Posterior vena cava (tissue), 2 donors: ENCODE data around the gene GABBR2. TPM values are rescaled to one million over a fixed set of nuclear protein-coding genes. Genes with fewer than 3 reads are reported as not detected.

ENCODE experiments used
- DNase-seq: peaks from one replicate; pipeline ENCODE4 v3.0.0-alpha.2; 2020; ENCODE audit warnings: low spot score
- intact Hi-C, 2 donors: fragments of 100-400 bp; cut with DNase I; formaldehyde crosslinking; loops; one replicate each; pipeline versions ENCODE4 v1.14.1 to v1.14.2; 2022 to 2023
- total RNA-seq, 2 donors: library from RNA; stranded (reverse); fragmentation: NEBNext Ultra II Directional; extraction: Animal tissue kit (Norgen Biotek cat#: 25700); gene quantifications; one replicate each; pipeline ENCODE4 v1.2.1, GENCODE V29; 2021
- donor health status: DM: yes; HTN: yes; CAD: no.
- donor health status: DM: yes; HTN: yes; CAD: no.

Gene GABBR2
- total RNA-seq, 2 donors from 2014 or later: not detected

DNA sequence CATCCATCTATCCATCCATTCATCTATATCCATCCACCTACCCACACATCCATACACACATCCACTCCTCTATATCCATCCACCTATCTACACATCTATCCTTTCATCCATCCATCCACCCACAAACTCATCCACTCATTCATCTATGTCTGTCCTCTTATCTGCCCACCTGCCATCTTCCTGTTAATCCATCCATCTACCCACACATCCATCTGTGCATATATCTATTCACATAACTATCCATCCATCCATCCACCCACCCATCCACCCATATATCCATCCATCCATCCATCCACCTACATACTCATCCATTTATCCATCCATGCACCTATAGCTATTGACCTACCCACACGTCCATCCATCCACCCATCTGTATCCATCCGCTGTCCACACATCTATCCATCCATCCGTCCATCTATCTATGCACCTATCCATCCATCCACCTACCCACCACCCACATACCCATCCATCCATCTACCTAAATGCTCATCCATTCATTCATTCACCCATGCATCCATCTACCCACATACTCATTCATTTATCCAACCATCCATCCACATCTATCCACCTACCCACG lies 271.2 kb downstream of the GABBR2 start:
- intact Hi-C loops: no loop called here
- no peak for DNase-seq

DNA sequence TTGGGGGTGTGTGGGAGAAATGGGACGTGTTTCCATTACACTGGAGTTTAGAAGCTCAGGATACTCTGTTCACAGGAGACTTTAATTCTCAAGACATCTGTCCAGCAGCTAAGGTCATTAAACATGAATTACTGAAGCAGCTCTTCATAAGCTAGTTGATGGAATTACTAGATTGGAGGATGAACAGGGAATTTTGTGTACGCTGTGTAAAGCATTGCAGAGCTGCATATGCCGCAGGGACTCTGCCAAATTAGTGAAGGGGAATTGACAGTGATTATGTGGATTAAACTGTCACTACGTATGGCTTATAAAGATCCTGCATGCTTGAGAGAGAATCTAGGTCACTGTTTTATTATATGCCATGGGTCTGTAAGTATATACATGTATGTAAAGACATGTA lies 275.8 kb downstream of the GABBR2 start:
- no peak for DNase-seq
- intact Hi-C loops: loop anchor here in 1 of 2 donors (2.0 kb wide), 1 partner anchor 54 kb away; no protein-coding TSS in a partner anchor

DNA sequence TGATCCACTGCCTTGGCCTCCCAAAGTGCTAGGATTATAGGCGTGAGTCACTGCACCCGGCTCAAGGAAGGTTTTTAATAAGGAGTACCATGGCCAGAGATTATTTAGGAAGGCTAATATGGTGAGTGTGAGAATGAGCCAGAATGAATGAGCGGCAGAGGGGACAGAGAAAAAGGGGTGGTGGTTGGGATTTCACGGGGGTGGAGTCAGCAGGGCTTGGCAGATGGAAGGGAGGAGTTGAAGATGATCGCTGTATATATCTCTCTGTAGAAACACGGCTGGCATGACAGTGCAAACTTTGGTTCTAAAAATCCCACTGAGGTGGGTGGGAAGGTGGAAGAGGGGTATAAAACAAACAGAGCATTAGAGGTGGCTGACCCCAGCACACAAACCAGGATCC lies 276.6 kb downstream of the GABBR2 start:
- intact Hi-C loops: loop anchor here in 1 of 2 donors (2.0 kb wide), 1 partner anchor 53 kb away; no protein-coding TSS in a partner anchor
- DNase-seq: no peak

DNA sequence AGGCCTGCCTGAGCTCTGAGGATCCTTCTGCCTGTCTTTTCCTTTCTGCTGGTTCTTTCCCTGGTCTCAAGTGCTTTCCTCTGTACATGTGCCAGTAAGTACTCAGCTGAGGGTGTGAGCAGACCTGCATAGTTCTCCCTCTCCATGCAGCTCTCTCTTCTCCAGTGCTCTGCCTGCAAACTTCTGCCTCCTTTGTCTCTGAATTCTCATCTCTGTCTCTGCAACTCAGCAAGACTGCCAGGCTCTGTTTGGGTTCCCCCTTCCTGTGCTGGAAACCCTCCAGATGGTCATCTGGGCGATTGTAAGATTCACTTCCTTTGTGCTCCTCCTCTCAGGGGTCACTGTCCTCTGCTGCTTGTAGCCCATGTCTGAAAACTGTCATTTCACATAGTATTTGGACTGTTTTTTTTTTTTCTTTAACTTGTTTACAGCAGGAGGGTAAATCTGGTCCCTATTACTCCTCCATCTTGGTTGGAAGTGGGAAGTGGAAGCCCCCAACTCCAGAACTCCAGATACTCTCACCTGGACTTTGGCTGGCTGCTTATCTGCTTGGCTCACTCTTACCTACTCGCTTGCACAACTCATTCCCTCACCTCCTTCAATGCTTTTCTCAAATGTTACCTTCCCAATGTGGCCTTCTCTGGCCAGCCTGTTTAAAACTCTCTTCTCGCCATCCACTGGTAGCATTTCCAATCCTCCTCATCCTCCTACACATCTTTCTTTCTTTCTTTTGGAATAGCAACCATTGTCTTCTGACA lies 278.0 kb downstream of the GABBR2 start:
- intact Hi-C loops: no loop called here
- no peak for DNase-seq

DNA sequence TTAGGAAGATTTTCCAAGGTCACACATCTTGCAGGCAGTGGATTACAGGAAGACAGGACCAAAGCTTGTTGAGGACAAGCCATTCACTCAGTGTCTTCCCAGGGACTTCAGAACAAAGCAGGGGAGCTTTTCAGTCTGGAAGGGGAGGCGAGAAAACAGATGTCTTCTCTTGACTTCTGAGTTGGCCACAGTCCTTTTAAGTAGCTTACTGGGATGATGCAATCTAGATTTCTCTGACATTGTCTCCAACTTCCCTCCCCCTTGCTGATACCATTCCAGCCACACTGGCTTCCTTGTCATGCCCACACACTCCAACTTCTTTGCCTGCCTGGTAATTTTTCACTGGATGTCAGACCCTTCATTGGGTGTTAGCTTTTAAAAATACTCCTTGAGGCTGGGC lies 279.1 kb downstream of the GABBR2 start:
- no peak for DNase-seq
- intact Hi-C loops: no loop called here

DNA sequence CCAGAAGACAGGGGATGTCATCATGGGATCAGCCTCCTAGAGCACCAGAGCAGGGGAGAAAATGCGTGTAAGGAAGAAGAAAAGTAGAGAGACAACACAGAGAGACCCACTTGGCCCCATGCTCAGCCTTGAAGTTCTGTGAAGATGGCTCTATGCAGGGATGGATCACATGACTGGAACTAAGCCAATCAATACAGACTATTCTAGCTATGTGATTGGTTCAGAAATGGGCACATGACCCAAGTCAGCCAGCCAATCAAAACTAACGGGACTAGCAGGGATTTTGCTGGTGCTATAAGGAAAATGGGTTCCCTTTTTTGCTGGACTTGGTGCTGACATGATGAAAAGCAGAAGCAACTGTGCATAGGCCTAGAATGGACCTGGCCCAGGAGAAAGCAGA lies 280.3 kb downstream of the GABBR2 start:
- intact Hi-C loops: no loop called here
- no peak for DNase-seq

DNA sequence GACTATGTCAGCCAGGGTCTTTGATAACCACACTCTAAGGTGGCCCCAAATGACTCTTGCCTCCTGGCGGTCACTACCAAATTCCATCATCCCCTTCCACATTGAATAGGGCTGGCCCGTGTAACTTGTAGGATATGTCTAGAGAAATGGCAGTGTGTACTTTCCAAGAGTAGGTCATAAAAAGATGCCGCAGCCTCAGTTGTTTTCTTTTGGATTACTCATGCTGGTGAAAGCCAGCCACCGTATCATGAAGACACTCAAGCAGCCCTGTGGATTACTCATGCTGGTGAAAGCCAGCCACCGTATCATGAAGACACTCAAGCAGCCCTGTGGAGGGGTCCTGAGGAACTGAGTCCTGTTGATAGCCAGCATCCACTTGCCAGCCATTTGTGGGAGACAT lies 281.2 kb downstream of the GABBR2 start:
- no peak for DNase-seq
- intact Hi-C loops: no loop called here

DNA sequence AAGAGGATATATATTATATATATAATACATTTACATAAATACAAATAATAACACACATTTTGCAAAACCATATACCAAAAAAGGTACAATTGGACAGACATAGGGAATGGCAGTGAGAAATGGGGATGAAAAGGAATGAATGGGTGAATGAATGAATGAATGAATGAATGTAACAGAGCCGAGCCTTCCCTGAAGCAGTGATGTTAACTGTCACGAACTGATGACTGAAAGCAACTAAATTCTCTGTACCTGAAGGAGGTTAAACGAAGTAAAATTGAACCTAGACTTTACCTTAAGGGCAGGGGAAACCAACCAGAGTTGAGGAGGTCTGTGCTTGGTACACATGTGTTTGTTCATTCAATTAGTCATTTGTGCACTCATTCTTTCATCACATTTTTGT lies 283.7 kb downstream of the GABBR2 start:
- intact Hi-C loops: no loop called here

DNA sequence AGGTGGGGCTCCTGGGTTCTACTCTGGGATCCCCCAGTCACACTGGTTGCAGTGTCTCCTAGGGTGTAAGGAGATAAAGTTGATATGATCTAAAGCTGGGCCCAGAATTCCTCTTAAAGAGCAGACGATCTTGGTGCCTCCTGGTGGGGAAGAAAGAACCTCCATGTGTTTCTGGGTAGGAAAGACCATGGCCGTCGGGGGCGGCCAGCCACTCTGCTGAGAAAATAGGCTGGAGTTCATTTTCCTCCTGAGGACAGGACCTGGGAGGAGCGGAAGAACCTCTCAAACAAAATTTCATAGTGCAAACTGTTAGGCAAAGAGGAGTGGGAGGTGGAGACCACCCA lies 289.5 kb downstream of the GABBR2 start:
- no peak for DNase-seq
- intact Hi-C loops: no loop called here

More for the DNA sequence above, 283.7 kb downstream of the GABBR2 start:
- DNase-seq: no peak

DNA sequence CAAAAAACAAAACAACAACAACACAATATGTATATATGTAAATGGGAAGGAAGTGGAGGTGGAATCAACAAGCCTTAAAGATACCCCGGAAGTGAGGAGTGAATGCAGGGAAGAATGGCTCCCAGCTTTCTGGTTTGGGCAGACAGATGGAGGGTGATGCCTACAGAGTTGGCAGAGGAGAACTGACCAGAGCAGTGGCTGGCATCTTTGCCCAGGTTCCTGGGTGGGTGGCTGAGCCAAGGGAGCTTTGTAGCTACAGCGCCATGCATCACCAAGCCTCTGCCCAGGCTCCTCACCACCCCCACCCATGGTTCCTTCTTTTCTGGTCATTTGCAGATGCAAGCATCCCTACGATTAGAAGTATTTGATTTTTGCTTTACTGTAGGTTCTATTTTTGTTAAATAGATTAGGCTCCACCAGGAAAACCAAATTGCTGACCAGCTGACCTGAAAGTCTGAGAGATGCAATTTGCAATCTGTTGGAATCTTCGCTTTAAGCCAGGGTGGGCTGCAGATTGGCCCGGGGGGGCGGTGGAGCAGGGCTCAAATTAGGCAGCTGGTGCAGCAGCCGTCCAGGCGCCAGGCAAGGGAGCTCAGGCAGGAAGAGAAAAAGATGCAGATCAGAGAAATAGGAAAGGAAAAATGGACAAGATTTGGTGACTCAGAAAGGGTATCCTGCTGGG lies 290.0 kb downstream of the GABBR2 start:
- DNase-seq: no peak
- intact Hi-C loops: no loop called here

DNA sequence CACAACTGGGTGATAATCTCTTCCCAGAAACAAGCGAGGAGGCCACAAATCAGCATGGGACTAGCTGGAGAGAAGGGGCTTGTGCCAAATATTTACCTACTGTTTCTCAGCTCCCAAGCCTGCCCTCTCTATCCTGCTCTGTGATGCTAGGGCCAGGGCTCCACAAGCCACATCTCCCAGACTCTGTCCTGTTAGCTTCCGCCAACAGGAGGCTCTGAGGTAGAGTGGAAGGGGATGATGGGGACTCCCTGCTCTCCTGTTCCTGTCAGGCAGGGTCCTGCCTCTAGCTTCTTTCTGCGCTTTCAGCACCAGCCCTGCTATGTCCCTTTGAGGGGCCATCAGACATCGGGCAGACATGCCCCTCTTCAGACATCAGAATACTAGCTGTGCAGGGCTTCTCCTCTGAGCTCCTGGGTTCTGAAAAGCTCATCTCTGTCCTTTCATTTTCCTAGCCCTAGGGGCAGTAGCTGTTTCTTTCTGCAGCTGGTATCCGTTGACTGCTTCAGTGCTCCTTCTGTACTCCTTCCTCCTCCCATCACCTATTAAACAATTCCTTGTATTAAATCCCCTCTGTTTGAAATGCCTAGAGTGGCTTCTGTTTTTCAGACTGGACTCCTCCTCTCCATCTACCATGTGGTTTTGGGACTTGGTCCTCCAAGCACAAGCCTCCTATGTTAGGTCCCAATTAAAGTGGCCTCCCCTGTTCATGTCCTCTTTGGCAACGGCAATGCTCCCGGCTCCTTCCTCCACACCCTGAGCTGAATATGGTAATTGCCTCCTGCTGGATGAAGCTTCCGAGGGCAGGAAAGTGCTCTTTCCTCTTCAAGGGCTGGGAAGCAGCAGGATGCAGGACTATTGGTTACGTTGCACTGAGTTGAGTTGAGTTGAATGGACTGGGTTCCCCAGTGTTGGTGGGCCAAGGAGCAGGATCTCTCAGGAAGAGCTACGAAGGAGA lies 292.2 kb downstream of the GABBR2 start:
- intact Hi-C loops: no loop called here
- DNase-seq: no peak

DNA sequence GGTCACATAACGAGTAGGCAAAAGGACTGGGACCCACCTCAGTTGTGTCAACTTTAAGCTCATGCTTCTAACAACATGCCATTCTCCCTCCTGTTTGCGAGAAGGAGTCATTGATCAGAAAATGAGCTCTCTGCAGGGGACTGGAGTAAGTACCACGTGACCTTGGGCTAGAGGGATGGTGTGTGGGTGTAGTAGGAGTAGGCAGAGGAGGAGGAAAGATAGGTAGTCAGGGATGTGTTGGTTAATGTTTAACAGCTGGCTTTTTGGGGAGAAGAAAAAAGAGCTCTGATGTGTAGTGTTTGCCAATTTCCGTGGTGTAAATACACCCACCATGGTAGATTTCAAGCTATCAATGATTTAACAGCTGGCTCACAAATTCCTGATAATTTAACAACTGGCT lies 293.0 kb downstream of the GABBR2 start:
- no peak for DNase-seq
- intact Hi-C loops: no loop called here

DNA sequence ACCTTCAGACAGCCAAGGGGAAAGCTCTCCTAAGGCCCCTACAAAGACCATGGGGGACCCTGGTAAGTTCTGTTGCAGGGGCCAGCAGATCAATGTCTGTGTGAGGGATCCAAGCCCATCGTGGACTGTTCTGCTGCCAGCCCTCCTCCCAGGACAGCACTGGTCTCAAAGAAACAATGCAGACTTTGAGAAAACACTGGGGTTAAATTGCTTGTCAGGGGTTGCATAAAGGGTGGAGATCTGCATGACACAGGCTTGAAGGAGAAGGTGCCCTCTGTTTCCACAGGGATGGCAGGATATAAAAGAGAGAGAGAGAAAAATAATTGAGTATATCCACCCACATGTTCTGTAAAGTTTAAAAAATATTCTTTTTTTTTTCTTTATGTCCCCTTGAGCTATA lies 295.7 kb downstream of the GABBR2 start:
- DNase-seq: no peak

DNA sequence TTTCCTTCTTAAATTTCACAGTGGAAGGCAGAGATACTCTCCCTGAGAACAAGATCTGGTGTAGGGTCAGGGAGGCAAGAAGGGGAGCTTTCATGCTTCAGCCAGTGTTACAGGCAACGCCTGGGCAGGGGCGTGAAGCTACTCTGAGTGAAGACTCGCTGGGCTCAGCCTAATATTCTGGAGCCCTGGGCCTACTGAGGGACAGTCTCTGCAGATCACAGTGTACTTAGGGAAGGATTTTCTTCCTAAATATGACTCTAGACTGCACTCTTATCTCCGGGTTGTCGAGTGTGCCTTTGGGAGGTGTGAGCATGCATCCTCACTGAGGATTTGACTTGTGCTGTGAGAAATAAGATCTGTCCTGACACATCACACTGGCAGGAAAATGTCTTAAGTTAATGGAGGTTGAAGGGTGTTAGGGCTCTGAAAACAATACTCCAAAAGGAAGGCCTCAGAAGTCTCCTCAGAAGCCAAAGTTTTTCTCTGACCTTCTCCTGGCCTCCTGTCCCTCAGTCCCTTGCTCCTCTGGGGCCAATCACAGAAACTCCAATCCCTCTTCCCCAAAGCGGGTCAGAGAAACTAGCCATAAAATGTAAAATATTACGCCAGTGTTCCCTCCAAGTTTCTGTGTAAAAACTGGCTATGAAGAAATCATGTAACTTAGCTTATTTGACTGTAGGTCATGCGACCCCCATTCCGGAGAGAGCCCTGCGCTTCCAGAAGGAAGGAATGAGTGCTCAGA lies 296.5 kb downstream of the GABBR2 start:
- no peak for DNase-seq
- intact Hi-C loops: no loop called here

More for the DNA sequence above, 295.7 kb downstream of the GABBR2 start:
- intact Hi-C loops: no loop called here

DNA sequence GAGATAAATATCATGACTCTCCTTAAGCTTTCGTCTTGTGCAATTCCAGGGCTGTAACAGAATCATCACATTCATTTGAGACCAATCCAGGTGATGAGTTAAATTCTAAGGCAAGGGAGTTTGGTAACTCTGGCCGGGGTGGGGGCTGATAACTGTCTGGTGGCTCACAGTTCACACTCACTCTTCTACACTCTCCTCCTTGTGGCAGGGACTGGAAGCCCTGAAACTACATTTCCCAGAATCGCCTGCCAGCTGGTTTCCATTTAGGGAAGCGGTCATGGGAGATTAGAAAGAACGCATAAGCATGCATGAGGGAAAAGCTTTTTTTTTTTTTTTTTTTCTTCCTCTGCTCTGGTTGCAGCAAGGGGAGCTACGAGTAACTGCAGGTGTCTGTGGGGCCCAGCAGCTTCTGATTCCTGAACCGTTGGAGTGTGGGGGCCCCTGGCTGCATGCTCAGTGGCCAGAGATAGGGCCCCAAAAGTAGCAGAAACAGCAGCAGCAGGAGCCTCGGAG lies 298.5 kb downstream of the GABBR2 start:
- DNase-seq: no peak
- intact Hi-C loops: no loop called here

DNA sequence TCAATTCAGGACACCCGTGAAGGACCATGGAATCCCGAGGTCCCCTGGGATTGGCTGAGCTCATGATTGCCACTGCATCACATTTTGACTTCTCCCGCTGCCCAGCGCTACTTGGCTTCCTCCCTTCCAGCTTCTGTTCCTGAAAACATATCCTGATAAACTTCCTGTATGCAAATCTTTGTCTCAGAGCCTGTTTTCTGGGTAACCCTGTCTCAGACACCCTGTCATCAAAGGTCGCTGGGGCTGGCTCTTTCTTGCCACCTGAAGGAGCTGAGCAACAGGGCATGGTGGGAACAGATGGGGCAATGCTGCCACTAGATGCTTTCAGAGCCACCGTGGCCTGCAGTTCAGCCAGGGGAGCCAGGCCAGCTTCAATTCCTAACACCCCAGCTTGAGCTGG lies 299.0 kb downstream of the GABBR2 start:
- intact Hi-C loops: no loop called here
- DNase-seq: no peak

DNA sequence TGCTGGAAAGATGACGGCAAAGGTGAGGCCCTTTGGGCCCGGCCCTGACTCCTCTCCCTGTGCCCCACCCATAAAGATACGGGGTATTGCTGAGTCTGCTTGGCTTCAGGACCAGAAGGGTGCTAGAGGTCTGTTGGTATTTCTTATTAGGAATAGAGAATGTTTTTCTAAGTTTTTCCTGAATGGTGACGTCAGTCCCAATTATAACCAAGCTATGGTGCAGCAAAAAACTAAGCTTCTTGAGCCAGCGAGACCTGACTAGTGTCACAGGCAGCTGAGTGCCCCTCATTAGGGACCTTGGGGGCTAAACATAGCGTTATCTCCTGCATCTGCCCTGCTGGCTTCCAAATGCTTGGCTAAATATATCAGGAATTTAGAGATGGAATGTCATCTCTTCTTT lies 302.3 kb downstream of the GABBR2 start:
- intact Hi-C loops: no loop called here
- no peak for DNase-seq

DNA sequence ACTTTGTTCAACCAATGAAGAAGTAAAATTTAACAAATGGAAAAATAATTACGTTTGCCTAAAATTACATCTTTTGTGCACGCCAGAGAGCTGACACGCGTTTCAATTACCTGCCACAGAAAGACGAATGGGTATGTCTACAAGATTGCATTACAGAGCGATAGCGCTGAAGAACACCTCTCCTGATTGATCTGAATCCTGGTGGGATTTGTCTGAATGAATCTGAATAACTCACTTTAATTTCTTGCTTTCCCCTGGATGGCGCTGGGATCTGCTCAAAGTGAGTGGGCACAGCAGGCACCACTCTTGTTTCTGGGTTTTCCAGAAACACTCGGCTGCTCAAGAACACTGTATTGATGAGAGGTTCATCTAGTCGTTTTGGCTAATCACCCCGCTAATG lies 304.5 kb downstream of the GABBR2 start:
- DNase-seq: no peak
- intact Hi-C loops: no loop called here

DNA sequence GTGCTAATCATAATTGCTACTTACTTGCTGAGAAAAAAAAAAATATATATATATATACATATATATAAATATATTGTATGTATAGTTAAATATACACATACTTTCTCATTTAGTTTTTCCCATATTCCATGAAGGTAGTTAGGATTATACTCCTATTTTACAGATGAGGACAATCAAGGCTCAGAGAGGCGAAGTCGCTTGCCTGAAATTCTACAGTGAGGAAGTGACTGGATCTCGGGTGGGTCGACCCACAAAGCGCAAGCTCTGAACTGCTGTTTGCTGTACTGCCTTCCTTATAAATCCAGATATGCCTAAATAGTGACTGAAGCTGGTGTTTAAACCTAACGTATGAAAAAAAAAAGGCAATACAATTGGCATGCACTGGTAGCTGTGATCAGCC lies 305.0 kb downstream of the GABBR2 start:
- intact Hi-C loops: no loop called here
- DNase-seq: no peak
